ENCODE data around the gene CIROP. TPM values are rescaled to one million over a fixed set of nuclear protein-coding genes. Genes with fewer than 3 reads are reported as not detected.

Gene CIROP
- total and polyA plus RNA-seq, 9 of the 15 experiments (the other 6 are each of a cell fraction or from before 2014, with no cell fraction given) = not detected

DNA sequence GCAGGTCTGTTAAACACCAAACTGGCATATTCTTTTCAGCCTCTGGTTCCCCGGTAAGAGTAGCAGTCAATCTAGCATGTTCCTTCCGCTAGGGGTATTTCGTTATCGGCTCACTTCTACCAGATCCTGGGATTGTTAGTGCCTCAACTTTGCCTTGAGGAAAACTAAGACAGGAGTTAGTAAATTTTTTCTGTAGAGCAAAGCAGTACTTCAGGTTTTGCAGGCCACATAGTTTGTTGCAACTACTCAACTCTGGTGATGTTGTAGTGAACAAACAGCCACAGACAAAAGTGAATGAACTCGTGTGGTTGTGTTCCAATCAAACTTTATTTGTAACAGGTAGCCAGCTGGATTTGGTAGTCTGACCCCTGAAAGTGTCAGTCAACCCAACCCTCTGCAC lies 41.2 kb downstream of the CIROP start:
- Histone ChIP-seq H3K79me2 (ENCODE audit: control insufficient read depth, insufficient read depth, low read length) (peaks cover 32% of the 10 kb centered on the region), H3K4me3 (no peak overlapping the region), H4K20me1 (replicated peaks; ENCODE audit: control insufficient read depth, insufficient read depth, low read length) (peaks cover 12% of the 10 kb centered on the region; the same call in 1 of the 2 replicates), H3K4me1 (replicated peaks in 1 of 2; ENCODE audit: control insufficient read depth in 2 of 2, insufficient read depth in 2 of 2, low read length in 2 of 2) (peaks cover 0 to 5% of the 10 kb centered on the region in 2 experiments; a peak in 2 of 5 replicates), H3K9ac (ENCODE audit: insufficient read depth in 1 of 2, low read depth in 2 of 2, low read length in 2 of 2) (no peak overlapping the region), H3K9me3 (replicated peaks; ENCODE audit: control insufficient read depth, insufficient read depth, low read depth, low read length) (no peaks in the 10 kb centered on the region), H3K9me1 (ENCODE audit: control insufficient read depth, insufficient read depth, low read length) (peaks cover 5% of the 10 kb centered on the region), H3K4me2 (ENCODE audit: insufficient read depth, low read length) (no peak overlapping the region), H2AFZ (ENCODE audit: low read depth, low read length) (no peak overlapping the region), H3K27ac (ENCODE audit: extremely low read depth, low read depth, low read length) (no peak overlapping the region), H3K27me3 (ENCODE audit: control insufficient read depth in 2 of 2, insufficient read depth in 2 of 2, low read length in 2 of 2) (no peaks in the 10 kb centered on the region), H3K36me3 (ENCODE audit: control insufficient read depth, insufficient read depth, low read length) (peaks cover 94% of the 10 kb centered on the region)
- intact Hi-C loops (cut with micrococcal nuclease) (no loop called here), in situ Hi-C loops (cut with MboI) (no loop called here)
- BruUV-seq (replicated peaks) = no TSS peak
- ATAC-seq (no peak), DNase-seq (ENCODE audit: extremely low read depth in 1 of 4, low spot score in 3 of 4) (no peak), FAIRE-seq (no peak)
- TF ChIP-seq RFX1 (IDR thresholded peaks at IDR 0.05) = no peak
- TF ChIP-seq ZNF282 (CRISPR knock-in tag; IDR thresholded peaks at IDR 0.05) = no peak
- TF ChIP-seq ZFP1 (CRISPR knock-in tag; IDR thresholded peaks at IDR 0.05) = no peak
- TF ChIP-seq MTF1 (CRISPR knock-in tag; IDR thresholded peaks at IDR 0.05; ENCODE audit: borderline replicate concordance) = no peak
- no peak for TF ChIP-seq TAF7 (tag; IDR thresholded peaks at IDR 0.05)
- ChIA-PET POLR2A (interaction anchor here (0.8 kb wide), 1 partner anchor 1631 kb away, joined by 3 read pairs; no protein-coding TSS in a partner anchor), CTCF (ENCODE audit: low intra/inter-chr PET ratio) (no interaction called here)
- 89% methylated on average over 5 of the region's 5 CpGs for WGBS (ENCODE audit: insufficient coverage, low coverage, missing lambda C conversion rate)

DNA sequence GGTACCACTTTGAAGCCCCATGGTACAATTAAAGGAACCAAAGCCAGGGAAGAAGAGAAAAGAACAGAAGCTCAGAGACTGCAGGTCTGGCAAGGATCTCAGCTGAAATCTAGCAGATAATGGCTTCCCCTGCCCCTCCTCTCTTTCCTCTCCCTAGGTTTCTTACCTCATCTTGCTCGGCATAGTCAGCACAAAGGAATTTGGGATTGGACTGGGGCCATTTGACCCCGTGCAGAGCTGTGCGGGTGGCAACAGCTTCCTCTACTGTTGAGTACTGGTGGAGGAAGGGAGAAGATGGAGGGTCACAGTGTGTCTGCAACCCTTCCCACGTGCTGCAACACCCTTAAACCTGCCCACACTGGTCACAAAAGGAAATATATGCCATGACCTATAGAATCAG lies 42.8 kb downstream of the CIROP start:
- Histone ChIP-seq H3K9me1 (ENCODE audit: control insufficient read depth, insufficient read depth, low read length) (peaks cover 5% of the 10 kb centered on the region), H3K4me3 (no peak overlapping the region), H3K4me1 (replicated peaks in 1 of 2; ENCODE audit: control insufficient read depth in 2 of 2, insufficient read depth in 2 of 2, low read length in 2 of 2) (peaks cover 2 to 17% of the 10 kb centered on the region in 2 experiments; a peak in 4 of 5 replicates), H3K27me3 (ENCODE audit: control insufficient read depth in 2 of 2, insufficient read depth in 2 of 2, low read length in 2 of 2) (no peaks in the 10 kb centered on the region), H3K9me3 (replicated peaks; ENCODE audit: control insufficient read depth, insufficient read depth, low read depth, low read length) (no peaks in the 10 kb centered on the region), H3K36me3 (ENCODE audit: control insufficient read depth, insufficient read depth, low read length) (peaks cover 80% of the 10 kb centered on the region), H3K27ac (ENCODE audit: extremely low read depth, low read depth, low read length) (no peak overlapping the region; the same call in 2 of the 3 replicates), H3K9ac (ENCODE audit: insufficient read depth in 1 of 2, low read depth in 2 of 2, low read length in 2 of 2) (no peak overlapping the region), H4K20me1 (replicated peaks; ENCODE audit: control insufficient read depth, insufficient read depth, low read length) (0 out of 2 replicates have a peak, but pooled peaks cover 2% of the 10 kb centered on the region), H3K4me2 (ENCODE audit: insufficient read depth, low read length) (no peak overlapping the region), H3K79me2 (ENCODE audit: control insufficient read depth, insufficient read depth, low read length) (peaks cover 17% of the 10 kb centered on the region), H2AFZ (ENCODE audit: low read depth, low read length) (no peak overlapping the region)
- CTCF ChIA-PET (ENCODE audit: low intra/inter-chr PET ratio) = no interaction called here
- POLR2A ChIA-PET = interaction anchor here (1.1 to 1.8 kb wide), 3 partner anchors 8 to 67 kb away, joined by 4 to 10 read pairs (median 5); partner anchors contain the start of genes ACIN1 and C14orf119
- ATAC-seq = no peak
- no peak for DNase-seq (ENCODE audit: extremely low read depth in 1 of 4, low spot score in 3 of 4)
- BruUV-seq (replicated peaks) = no TSS peak
- no peak for FAIRE-seq
- in situ Hi-C loops (cut with MboI) = no loop called here
- 25% methylated on average over 4 of the region's 4 CpGs for WGBS (ENCODE audit: insufficient coverage, low coverage, missing lambda C conversion rate)
- intact Hi-C loops (cut with micrococcal nuclease) = no loop called here
- TF ChIP-seq JUND (IDR thresholded peaks at IDR 0.05; ENCODE audit: borderline replicate concordance, low read depth, low read length) (peak; percentile 56; the same call in 1 of the 2 replicates), JUND (tag; IDR thresholded peaks at IDR 0.05; ENCODE audit: borderline replicate concordance, low read depth, low read length) (peak; percentile 32; the same call in 1 of the 3 replicates), ATF3 (IDR thresholded peaks at IDR 0.05) (peak; percentile 57), ATF3 (CRISPR knock-in tag; conservative IDR thresholded peaks at IDR 0.05) (no peak), MBD2 (IDR thresholded peaks at IDR 0.05; ENCODE audit: borderline replicate concordance, low read depth) (no peak), BMI1 (IDR thresholded peaks at IDR 0.05; ENCODE audit: low read length) (no peak), VEZF1 (CRISPR knock-in tag; IDR thresholded peaks at IDR 0.05) (peak; percentile 34; the same call in 1 of the 2 replicates), FOSL1 (tag; conservative IDR thresholded peaks at IDR 0.05) (peak; percentile 80), ATF7 (IDR thresholded peaks at IDR 0.05) (0 out of 2 replicates have a peak, but pooled peaks have one; percentile 26), JUN (IDR thresholded peaks at IDR 0.05; ENCODE audit: borderline replicate concordance, low read depth, low read length) (0 out of 2 replicates have a peak, but pooled peaks have one; percentile 29), JUN (CRISPR knock-in tag; IDR thresholded peaks at IDR 0.05; ENCODE audit: borderline replicate concordance) (no peak)

Data from K562 (cell line).